ES-I3 (cell line): ENCODE measurements around the gene LYAR.
A peak's percentile ranks its signal among the peaks of the same experiment; 100 is the strongest.

ENCODE experiments used
- H3K36me3 ChIP-seq: 2 replicates; pipeline ENCODE4 v1.6.1; 2013; ENCODE audit warnings: mild to moderate bottlenecking, low read length, control low read depth, moderate library complexity; ENCODE audit not compliant: insufficient read depth
- H3K4me1 ChIP-seq: 2 replicates; pipeline ENCODE4 v1.6.1; 2013; ENCODE audit warnings: mild to moderate bottlenecking, control low read depth, low read length; ENCODE audit not compliant: insufficient read depth
- H3K9ac ChIP-seq: 2 replicates; pipeline ENCODE4 v1.6.1; 2013; ENCODE audit warnings: low read depth, mild to moderate bottlenecking, low read length, moderate library complexity
- H3K9me3 ChIP-seq: 2 replicates; pipeline ENCODE4 v1.6.1; 2013; ENCODE audit warnings: mild to moderate bottlenecking, low read length, moderate library complexity; ENCODE audit not compliant: control insufficient read depth, insufficient read depth

The LYAR gene

DNA sequence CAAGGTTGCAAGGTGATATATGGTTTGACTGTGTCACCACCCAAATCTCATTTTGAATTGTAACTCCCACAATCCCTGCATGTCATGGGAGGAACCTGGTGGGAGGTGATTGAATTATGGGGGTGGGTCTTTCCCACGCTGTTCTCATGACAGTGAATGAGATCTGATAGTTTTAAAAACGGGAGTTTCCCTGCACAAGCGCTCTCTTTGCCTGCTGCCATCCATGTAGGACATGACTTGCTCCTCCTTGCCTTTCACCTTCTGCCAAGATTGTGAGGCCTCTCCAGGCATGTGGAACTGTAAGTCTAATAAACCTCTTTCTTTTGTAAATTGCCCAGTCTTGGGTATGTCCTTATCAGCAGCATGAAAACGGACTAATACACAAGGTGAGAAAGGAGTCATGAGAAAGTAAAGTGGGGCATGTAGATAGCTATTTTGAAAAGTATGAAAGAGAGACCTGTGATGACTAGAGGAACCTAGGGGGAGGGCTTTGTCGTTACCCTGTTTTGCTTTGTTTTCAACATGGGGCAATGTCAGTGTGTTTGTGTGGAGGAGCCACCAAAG, 6.4 kb upstream of the LYAR start:
- Histone ChIP-seq H3K36me3 (no peaks in the 10 kb centered on the region), H3K4me1 (no peaks in the 10 kb centered on the region), H3K9me3 (no peaks in the 10 kb centered on the region), H3K9ac (no peak overlapping the region)

DNA sequence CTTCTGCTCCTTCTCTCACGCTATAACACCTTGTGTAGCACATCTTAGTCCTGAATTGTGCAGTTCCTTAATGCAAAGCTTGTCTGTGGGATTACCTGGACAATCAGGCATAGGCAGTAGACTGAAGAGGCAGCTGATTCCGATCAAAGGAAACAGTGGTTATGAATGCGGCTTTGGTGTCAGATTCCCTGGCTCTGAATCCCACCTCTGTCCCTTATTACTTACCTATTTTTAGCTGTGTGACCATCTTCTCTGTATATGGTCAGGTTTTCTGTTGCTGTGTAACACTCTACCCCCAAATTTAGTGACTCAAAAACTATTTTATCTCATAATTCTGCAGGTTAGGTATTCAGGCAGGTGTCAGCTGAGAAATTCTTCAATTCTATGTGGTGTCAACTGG, 3.3 kb upstream of the LYAR start:
- Histone ChIP-seq H3K9ac (no peak overlapping the region), H3K4me1 (peaks cover 6% of the 10 kb centered on the region; the same call in 1 of the 2 replicates), H3K36me3 (no peaks in the 10 kb centered on the region)

DNA sequence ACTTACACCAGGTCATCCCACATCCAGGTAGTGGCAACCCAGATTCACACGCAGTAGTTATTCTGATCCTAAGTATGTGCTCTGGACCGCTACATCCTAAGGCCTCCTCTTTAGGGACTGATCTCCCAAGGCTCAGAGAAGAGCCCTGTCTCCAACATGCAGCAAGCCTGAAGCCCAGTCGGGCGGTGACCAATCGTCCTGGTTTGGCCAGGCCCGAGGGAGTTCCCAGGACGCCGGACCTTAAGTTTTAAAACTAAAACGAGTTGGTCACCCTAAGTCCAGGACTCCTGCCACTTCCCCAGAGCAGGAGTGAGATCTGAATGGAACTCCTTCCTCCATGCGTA, 385 bp downstream of the LYAR start:
- Histone ChIP-seq H3K36me3 (peaks cover 9% of the 10 kb centered on the region; the same call in 1 of the 2 replicates), H3K9ac (peak overlapping the region; percentile 99), H3K9me3 (no peaks in the 10 kb centered on the region), H3K4me1 (peaks cover 6% of the 10 kb centered on the region; the same call in 1 of the 2 replicates)

More for the DNA sequence above, 3.3 kb upstream of the LYAR start:
- H3K9me3 ChIP-seq = no peaks in the 10 kb centered on the region

DNA sequence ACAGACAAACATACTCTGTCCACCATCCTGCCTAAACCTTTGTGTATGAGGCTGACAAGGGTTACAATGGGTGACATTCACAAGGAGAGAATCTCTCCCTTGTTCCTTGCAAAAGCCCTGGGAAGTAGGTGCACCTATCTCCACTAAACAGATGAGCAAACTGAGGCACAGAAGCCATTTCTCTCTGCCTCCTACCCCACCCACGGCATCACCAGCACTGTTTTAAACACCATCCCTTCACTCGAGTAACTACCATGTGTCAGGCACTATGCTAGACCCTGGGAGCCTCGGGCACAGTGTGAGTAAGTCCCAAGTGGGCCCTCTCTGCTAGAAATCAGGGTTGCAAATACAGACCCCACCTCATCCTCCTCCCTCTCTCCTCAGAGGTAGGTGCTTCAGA, 899 bp downstream of the LYAR start:
- H3K36me3 ChIP-seq = peaks cover 9% of the 10 kb centered on the region; the same call in 1 of the 2 replicates
- H3K4me1 ChIP-seq = peaks cover 6% of the 10 kb centered on the region; the same call in 1 of the 2 replicates
- no peaks in the 10 kb centered on the region for H3K9me3 ChIP-seq
- peak overlapping the region; percentile 99 for H3K9ac ChIP-seq

DNA sequence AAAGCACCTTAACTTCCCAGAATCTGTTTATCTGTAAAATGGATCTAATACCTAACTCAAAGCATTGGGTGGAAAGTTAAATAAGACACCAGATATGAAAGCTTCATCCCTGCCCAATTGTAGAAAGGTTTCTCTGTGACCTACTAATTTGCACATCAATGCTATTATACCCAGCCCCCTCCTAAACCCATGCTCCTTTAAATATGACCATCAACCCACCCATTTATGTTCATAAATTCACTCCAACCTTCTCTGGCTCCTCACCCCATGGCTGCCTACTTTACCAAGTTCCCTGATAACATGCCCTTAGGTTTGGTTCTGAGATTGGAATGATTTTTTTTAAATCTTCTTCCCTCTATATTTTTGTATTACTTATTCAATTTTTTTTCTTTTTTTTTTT, 1.9 kb downstream of the LYAR start:
- H3K4me1 ChIP-seq = peaks cover 6% of the 10 kb centered on the region; the same call in 1 of the 2 replicates

DNA sequence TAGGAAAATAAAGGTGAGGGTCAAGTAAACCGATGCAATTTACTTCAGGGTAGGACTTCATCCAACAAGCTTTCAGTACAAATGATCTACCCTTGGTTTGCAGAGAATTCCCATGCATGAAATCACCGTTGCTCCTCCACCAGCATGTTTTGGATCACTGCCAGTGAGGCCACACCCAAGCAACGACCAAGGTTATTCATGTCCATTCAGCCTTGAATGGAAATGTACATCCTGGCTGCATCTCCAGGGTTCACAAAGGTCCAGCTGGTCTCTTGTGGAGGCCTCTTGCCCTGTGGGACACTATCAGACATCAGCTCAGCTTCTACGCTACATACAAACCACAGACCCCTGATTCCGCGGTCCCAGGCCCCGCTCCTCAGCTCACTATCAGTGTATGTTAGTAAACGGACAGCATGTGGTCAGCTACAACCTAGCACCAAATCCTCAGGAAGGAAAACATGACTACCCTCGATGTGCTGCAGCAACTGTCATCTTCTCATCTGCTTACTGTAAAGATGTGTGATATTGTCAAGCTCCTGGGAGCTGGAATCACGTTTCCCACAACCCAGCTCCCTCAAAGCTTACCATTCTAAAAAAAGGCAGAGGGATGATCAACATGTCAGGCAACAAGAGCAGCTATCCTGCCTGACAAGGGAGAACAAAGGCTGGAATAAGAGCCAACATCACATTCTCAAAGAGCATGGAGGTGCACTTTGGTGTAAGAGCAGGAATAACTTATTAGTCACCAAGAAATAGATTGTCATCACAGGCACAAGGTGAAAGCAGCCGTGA, 4.9 kb downstream of the LYAR start:
- Histone ChIP-seq H3K36me3 (peaks cover 16% of the 10 kb centered on the region), H3K9ac (no peak overlapping the region), H3K4me1 (peaks cover 6% of the 10 kb centered on the region; the same call in 1 of the 2 replicates), H3K9me3 (no peaks in the 10 kb centered on the region)

More for the DNA sequence above, 1.9 kb downstream of the LYAR start:
- Histone ChIP-seq H3K36me3 (peaks cover 14% of the 10 kb centered on the region), H3K9me3 (no peaks in the 10 kb centered on the region), H3K9ac (no peak overlapping the region)

DNA sequence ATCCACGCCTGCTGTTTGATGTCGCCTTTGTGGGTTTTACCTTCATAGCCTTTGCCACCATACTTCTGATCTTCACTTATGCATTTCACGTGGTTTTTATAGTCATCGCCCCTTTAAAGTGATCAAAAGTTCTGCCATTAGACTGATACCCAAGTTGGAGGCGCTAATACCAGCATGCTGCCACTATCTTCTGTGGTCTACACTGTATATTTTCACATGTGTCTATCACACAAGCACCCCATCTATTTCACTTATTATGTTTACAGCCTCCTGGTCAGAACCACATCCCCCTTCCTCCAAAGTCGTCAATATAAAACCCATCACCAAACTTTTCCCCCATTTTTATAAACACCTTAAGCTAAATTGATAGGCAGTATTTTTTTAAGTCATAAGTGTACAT, 8.2 kb downstream of the LYAR start:
- Histone ChIP-seq H3K36me3 (peaks cover 19% of the 10 kb centered on the region), H3K9me3 (no peaks in the 10 kb centered on the region), H3K9ac (no peak overlapping the region), H3K4me1 (no peaks in the 10 kb centered on the region)

DNA sequence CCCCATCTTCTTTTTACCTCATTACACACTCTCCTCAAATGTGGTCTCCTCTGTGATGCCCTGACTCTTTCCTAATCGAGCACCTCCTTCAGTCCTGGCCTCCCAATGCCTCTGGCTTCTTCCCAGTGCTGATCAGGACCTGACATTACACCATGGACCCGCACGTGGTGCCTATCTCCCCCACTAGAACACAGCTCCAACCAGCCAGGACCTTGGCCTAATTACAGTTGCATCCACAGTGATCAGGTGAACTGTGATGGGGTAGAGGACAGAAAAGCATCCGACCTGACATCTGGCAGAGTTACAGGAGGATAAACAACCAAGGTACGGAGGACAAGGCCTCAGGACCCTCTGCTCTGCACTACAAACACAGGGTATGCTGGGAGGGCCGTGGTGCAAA, 12.4 kb downstream of the LYAR start:
- no peak overlapping the region for H3K9ac ChIP-seq
- no peaks in the 10 kb centered on the region for H3K9me3 ChIP-seq
- H3K4me1 ChIP-seq = no peaks in the 10 kb centered on the region
- peaks cover 13% of the 10 kb centered on the region for H3K36me3 ChIP-seq

DNA sequence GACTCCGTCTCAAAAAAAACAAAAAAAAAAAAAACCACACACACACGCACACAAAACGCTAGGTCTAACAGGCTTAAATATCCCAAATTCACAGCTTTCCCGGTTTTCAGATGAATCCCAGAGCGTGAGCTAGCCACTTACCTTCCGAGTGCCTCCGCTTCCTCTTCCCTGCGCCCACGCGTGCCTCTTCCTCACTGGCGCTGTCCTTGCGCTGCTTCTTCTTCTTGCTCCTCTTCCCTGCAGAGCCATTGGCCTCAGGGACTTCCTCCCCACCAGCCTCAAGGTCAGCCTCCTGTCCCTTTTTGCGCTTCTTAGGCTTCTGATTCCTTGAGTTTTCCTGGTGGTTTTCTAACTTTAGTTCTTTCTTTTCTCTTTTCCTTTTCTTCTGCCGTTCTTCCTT, 15.7 kb downstream of the LYAR start:
- H3K36me3 ChIP-seq = peaks cover 15% of the 10 kb centered on the region
- no peak overlapping the region for H3K9ac ChIP-seq
- H3K9me3 ChIP-seq = no peaks in the 10 kb centered on the region
- no peaks in the 10 kb centered on the region for H3K4me1 ChIP-seq

DNA sequence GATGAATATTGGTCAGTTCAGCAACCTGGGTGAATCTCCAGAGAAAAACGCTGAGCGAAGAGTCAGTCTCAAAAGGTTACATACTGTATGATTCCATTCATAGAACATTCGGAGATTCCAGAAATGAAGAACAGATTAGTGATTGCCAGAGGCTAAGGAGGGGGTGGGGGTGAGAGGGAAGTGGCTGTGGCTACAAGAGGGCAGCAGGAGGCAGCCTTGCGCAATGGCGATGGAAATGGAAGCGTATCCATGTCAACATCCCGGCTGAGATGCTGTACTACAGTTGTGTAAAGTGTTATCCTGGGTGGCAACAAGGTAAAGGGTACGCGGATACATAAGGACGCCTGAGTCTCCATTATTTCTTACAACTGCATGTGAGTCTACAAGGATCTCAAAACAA, 18.0 kb downstream of the LYAR start:
- H3K36me3 ChIP-seq = peaks cover 12% of the 10 kb centered on the region
- H3K4me1 ChIP-seq = no peaks in the 10 kb centered on the region
- no peak overlapping the region for H3K9ac ChIP-seq
- H3K9me3 ChIP-seq = no peaks in the 10 kb centered on the region

DNA sequence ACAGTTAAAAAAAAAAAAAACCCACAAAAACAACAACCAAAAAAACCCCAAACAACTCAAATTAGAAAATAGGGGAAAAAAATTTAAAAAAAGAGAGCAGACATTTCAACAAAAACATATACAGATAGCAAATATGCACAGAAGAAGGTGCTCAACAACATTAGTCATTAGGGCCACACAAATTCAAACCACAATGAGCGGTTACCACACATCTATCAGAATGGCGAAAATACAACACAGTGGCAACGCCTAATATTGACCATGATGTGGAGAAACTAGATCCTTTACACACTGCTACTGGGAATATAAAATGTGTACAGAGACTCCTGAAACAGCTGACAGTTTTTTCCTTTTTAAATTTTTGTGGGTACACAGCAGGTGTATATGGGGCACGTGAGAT, 19.4 kb downstream of the LYAR start:
- H3K9ac ChIP-seq = no peak overlapping the region
- H3K4me1 ChIP-seq = no peaks in the 10 kb centered on the region
- H3K36me3 ChIP-seq = peaks cover 12% of the 10 kb centered on the region
- no peaks in the 10 kb centered on the region for H3K9me3 ChIP-seq

DNA sequence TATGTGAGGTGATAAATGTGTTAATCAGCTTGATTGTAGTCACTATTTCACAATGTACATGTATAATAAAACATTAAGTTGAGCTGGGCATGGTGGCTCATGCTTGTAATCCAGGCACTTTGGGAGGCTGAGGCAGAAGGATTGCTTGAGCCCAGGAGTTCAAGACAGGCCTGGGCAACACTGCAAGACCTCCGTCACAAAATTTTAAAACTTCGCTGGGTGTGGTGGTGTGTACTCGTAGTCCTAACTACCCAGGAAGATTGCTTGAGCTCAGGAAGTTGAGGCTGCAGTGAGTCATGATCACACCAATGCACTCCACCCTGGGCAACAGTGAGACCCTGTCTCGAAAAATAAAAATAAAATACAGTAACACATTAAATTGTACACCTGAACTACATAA, 20.1 kb downstream of the LYAR start:
- Histone ChIP-seq H3K9me3 (no peaks in the 10 kb centered on the region), H3K36me3 (peaks cover 12% of the 10 kb centered on the region), H3K9ac (no peak overlapping the region), H3K4me1 (no peaks in the 10 kb centered on the region)

DNA sequence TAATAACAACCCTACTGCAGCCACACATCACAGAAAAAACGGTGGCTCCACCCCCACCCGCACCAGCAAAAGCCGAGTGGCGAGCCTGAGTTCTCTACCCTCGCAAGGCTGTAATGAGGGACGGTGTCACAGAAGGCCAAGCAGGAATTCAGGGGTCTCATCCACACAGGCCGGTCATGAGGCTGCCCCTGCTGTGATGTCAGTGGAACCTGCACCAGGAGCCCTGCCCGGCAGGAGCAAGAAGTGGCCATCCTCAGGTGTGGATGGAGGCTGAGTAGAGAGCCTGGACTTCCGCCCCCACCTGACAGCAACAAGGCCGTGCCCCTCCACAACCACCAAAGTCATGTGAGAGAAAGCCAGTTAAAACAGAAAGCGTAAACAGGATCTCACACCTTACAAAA, 20.6 kb downstream of the LYAR start:
- Histone ChIP-seq H3K9me3 (no peaks in the 10 kb centered on the region), H3K9ac (no peak overlapping the region), H3K4me1 (no peaks in the 10 kb centered on the region), H3K36me3 (peaks cover 12% of the 10 kb centered on the region)

DNA sequence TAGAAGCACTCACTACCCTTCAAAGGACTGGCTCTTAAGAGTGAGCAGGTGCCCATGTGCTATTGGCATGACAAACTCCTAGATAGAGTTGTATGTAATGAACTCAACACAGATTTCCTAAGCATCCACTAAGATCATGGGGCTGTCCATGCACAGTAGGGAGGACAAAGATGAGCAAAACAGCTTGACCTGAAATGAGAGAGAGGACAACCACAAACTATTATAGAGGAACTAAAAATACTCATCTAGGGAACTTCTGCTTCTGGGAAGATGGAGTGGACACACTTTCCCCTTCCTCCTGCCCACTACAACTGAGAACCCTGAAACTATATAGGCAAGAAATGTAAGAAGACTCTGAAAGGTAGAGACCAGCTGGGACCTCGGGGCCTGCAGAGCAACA, 21.2 kb downstream of the LYAR start:
- Histone ChIP-seq H3K4me1 (no peaks in the 10 kb centered on the region), H3K36me3 (peaks cover 12% of the 10 kb centered on the region), H3K9me3 (no peaks in the 10 kb centered on the region), H3K9ac (no peak overlapping the region)

DNA sequence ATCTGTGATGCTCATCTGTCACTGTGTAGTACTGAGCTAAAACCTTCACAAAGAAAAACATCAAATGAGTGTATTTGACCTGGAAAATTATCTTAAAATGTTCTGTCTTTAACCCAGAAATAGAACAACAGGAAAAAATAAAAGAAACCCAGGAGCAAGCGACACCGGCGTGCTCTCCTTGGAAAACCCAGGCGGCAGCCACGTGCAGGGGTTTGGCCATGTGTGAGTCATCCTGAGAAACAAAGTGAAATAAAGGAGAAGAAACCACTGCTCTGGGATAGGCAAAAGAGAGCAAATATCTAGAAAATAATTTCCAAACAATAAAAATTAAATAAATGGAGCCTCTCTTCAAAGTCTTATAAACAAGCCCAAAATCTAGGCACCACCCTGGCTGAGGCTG, 22.0 kb downstream of the LYAR start:
- Histone ChIP-seq H3K9me3 (no peaks in the 10 kb centered on the region), H3K36me3 (peaks cover 7% of the 10 kb centered on the region; the same call in 1 of the 2 replicates), H3K9ac (no peak overlapping the region), H3K4me1 (no peaks in the 10 kb centered on the region)
